Activated T-helper 1 cell treated with anti-CD3 and anti-CD28 coated beads, Interleukin-2, amount 50 U/mL, for 16 hours (primary cell): ENCODE data around the gene RPTOR.
"Not testable (repeated sequence)": the region's sequence is repeated elsewhere in the genome, so short reads cannot be mapped to it uniquely, and the experiment has no call there.

Experiments used
- DNase-seq, 2 donors: peaks; one replicate each; pipeline ENCODE4 v3.0.0-alpha.2; 2020; ENCODE audit warnings: low read depth in 1 of 2, low spot score in 1 of 2

The RPTOR gene

DNA sequence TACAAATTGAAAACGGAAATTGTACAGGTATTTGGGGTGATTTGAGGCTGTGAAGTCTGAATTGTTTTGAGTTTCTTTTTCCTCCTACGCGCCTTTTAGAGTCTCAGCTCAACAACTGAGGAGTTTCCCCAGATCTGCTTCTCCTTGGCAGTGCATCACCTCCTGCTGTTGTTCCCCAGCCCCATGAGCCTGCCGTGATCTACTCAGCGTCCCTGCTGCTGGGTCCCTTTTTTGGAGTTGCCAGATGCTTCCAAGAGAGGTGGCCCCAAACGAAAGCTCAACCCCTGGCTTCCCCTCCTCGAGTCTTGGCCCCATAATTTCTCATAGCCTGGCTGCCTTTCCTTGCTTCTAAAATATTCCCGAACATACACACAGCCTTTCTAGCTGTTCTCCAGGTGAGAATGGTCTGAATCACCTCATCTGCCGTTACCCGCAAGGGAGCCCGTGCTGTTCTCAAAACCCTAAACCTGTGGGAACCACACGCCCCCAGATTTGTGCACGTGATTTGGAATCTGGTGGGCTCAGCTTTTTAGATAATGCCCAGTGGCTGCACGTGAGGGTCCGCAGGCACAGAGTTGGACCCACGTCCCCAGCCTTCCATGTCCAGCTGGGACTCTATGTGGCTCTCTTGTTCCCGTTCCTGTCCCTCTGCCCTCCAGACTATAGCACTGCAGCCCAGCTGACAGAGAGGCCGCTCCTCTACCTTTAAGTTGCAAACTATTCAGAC is 267.9 kb downstream of the RPTOR start:
- no peak for DNase-seq

GRCh38 chr17:80813318-80813717 is 268.7 kb downstream of the RPTOR start:
- no peak for DNase-seq

DNA sequence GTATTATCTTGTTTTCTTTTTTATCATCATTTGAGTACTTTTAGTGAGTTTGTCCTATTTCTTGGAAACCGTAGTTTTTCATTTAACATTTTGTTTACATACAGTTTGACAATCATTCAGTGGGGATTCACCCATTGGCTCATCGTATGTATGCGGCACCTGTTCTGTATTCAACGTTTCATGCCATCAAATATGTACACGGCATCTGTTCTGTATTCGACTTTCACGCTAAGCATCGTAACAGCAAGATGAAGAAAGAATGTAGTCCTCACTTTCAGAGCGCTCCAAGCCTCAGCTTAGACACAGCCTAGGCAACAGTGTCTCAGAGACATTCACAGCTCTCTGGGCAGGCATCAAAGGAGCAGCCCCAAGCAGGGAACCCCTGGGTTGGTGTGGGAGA is 269.9 kb downstream of the RPTOR start:
- no peak for DNase-seq

DNA sequence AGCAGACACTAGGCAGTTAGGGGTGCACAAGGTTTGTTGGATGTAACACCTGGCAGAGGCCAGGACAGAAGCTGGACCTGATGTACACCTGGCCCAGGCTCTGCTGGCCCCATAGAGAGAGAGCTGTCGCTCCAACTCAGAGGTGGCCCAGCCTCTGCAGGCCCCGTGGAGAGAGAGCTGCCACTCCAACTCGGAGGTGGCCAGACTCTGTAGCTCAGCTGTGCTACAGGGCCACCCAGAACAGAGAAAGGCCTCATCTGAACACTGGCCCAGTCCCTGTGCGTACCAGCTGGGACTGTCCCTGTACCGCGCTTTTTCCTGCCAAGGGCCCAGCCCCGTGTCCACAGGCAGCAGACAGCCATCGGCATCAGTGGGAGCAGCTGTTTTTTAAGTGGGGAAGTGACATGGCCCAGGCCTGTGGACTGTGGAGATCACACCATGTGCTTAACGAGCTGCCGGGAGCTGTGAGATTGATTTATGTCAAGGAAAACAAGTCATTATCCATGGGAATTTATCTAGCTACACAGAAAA is 270.6 kb downstream of the RPTOR start:
- DNase-seq, result no peak

GRCh38 chr17:80815718-80816117 is 271.1 kb downstream of the RPTOR start:
- not testable (repeated sequence) for DNase-seq

GRCh38 chr17:80816241-80817103 is 271.8 kb downstream of the RPTOR start:
- DNase-seq, result no peak

GRCh38 chr17:80817321-80817845 is 272.7 kb downstream of the RPTOR start:
- DNase-seq, result no peak

GRCh38 chr17:80817861-80818260 is 273.2 kb downstream of the RPTOR start:
- no peak for DNase-seq

DNA sequence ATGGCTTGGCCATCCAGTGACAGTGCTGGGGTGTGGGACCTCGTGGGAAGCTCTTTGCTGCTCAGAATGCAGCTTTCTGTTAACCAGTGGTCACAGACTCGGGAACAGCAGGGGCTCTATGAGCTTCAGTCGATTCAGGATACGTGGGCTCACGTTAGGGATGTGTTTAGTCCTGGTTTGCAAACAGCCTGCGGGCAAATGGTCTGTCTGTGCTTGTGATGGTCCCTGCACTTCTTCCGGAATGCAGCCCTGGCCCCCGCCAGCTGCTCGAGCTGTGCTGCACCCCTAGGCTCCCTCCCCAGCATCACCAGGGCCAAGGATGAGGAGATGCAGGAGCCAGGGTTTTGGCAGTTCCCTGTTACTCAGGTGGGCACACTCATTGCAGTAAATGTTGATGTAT is 274.2 kb downstream of the RPTOR start:
- no peak for DNase-seq

DNA sequence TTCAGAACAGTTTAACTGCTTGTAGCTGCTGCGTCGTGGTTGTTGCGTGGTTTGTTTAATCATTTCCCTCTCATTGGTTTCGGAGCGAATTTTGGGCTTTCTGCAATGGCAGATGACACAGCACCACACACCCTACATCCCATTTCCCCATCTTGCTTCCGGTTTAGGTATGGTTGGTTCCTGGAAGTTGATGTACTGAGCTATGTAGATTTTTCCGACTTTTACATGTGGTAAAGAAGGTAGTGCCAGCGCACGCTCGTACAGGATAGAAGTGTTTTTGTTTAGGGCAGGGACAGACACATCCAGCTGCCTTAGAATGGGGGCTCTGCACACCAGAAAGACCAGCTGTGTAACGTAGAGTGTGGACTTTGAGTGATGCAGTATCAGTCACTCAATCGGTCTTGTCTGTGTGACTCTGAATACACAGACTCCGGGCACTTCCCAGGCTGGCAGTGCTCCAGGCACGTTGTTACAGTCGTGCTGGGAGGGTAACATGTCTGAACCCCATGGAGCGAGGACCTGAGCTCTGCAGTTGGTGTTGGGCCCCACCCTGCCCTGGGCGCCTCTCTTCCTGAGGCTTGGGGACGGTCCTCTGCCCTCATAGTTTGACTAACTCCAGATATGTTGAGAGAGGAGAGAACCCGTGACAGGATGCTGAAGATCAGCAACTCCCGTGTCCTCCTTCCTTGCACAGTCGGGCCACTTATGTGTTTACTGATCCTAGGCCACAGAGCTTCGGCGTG is 275.0 kb downstream of the RPTOR start:
- DNase-seq, result no peak

DNA sequence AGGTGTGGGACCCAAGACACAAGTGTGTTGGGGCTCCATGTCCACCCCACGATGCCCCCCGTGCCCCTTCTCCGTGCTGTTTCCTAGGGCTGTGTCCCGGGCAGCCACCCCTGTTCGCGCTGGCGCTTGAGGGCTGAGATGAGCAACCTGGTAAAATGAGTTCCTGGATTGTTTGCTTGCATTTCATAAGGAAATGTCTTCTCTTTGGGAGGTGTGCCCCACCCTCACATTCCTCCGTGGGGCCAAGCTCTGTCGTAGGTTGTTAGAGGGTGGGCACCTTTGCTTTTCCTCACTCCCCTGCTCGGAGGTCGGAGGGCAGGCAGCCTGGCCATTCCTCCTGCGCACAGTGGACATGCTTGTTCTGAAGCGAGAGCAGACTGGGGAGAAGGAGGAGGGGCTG is 275.7 kb downstream of the RPTOR start:
- no peak for DNase-seq

GRCh38 chr17:80821546-80821945 is 276.9 kb downstream of the RPTOR start:
- DNase-seq, result no peak

- no peak for DNase-seq
These were observed 277.5 kb downstream of the RPTOR start for GRCh38 chr17:80822021-80822699.

DNA sequence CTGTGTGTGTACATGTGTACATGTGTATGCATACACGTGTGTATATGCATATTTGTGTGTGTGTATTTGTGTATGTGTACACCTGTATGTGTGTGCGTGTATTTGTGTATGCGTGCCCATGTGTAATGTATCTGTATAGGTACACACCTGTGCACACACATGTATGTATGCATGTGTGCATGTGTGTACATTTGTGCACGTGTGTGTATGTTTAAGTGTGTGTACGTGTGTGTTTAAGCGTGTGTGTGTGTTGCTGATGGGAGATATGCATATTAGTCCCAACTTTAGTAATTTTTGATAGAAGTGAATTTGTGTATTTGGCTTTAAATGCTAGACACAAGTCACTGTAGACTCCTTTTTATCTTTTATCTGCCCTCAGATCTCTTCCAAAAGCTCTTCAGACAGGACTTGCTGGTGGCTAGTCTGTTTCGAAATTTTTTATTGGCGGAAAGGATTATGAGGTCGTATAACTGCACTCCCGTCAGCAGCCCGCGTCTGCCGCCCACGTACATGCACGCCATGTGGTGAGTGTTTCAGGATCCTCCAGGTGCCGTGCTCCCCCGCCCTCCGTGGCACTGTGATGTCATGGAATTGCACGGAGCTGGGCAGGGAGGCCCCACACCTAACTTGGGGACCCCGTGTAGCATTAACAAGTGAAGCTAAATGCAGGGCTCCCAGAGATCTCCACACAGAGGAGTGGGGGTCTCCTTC is 278.2 kb downstream of the RPTOR start:
- no peak for DNase-seq

- DNase-seq, result no peak
These were observed 280.2 kb downstream of the RPTOR start for GRCh38 chr17:80824549-80825470.

DNA sequence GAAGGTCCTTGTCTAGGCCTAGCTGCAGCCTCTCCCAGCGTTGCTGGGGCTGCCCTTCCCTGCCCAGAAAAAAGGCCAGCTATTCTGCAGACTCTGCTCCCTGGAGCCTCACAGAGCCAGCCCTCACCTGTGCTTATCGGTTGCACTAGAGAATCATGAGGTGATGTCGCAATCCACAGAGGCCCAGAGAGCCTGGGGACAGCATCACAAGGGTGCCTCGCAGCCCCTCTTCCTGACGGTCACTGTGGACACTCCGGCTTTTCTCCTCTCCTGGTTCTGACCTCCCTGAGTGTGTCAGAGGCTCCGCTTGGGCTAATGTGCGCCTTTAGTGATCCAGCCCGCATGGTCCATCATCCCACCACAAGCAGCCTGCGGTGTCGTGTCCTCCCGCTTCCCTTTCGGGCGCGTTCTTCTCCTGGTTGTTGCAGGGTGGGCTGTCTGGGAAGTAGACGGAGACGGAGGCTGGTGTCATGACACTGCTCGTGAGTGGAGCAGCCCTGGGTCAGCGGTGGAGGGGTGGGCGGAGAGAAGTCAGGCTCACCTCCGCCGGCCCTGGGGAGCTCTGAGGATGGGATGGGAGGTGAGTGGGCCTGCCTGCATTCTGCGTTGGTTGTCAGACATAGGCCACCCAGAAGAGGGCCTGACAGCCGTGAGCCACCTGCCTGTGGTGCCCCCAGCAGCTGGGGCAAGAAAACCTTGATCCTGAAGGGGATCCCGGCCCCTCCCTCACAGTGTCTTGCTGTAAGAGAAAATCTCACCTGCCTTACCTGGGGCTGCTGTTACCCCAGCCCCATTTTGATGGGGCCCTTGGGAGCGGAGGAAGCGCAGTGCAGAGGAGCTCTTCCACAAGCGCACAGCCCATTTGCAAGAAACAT is 281.1 kb downstream of the RPTOR start:
- DNase-seq, result no peak

DNA sequence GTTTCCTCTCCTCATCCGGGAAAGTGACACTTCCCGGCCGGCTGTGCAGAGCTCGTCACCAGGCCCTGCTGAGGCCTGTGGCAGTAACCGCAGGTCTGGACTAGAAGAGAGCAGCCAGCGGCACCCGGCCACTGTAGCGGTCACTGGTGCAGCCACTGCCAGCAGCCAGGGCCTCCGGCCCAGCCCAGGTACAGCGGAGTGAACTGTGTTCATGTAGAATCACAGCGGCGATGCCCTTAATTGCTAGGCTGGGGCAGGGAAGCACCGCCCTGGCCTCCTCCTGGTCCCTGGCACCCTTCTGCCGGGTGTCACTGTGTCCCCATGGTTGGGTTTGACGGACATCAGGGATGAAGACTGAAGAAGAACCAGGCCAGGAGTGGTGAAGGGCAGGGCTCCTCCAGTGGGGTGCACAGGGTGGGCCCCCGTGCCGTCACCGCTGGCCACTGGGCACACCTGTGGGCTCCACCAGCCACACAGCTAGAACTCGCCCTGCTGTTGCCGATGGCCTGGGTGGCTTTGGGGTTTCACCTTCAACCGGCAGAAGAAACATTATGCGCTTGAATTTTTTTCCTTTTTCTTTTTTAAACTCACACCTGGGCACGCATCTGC is 281.8 kb downstream of the RPTOR start:
- no peak for DNase-seq
